Calu3 (cell line): ENCODE data around the gene RBM33. TPM values are rescaled to one million over a fixed set of nuclear protein-coding genes. Genes with fewer than 3 reads are reported as not detected.
"Not testable (repeated sequence)": the region's sequence is repeated elsewhere in the genome, so short reads cannot be mapped to it uniquely, and the experiment has no call there.

Source experiments
- BruUV-seq: library from RNA; stranded (reverse); fragments of 400-500 nt; replicated peaks from 2 replicates; lab custom pipeline; 2021; lab: Mats Ljungman, UMichigan
- CTCF ChIA-PET: fragments of 300-600 bp; sonication (Branson Sonifier 250); formaldehyde crosslinking; loops from one replicate; lab custom pipeline; 2022; ENCODE audit warnings: antibody characterized with exemption; lab: Charles Lee
- DNase-seq: peaks from one replicate; pipeline ENCODE4 v3.0.0; 2022
- H3K27ac Mint-ChIP-seq: one replicate; pipeline ENCODE4 v1.8.0; 2022; ENCODE audit warnings: mixed read lengths; ENCODE audit not compliant: unreplicated experiment
- H3K27me3 Mint-ChIP-seq: one replicate; pipeline ENCODE4 v1.8.0; 2022; ENCODE audit warnings: mixed read lengths; ENCODE audit not compliant: unreplicated experiment
- H3K36me3 Mint-ChIP-seq: one replicate; pipeline ENCODE4 v1.8.0; 2022; ENCODE audit warnings: mild to moderate bottlenecking, moderate library complexity, mixed read lengths; ENCODE audit not compliant: insufficient read depth, unreplicated experiment
- H3K4me1 Mint-ChIP-seq: one replicate; pipeline ENCODE4 v1.8.0; 2022; ENCODE audit warnings: mild to moderate bottlenecking, low read depth, mixed read lengths; ENCODE audit not compliant: unreplicated experiment
- H3K4me3 Mint-ChIP-seq: one replicate; pipeline ENCODE4 v1.8.0; 2022; ENCODE audit warnings: mild to moderate bottlenecking, low read depth, moderate library complexity, mixed read lengths; ENCODE audit not compliant: unreplicated experiment
- H3K9me3 Mint-ChIP-seq: one replicate; pipeline ENCODE4 v1.8.0; 2022; ENCODE audit warnings: low read depth, mixed read lengths; ENCODE audit not compliant: unreplicated experiment
- intact Hi-C: fragments of 100-400 bp; cut with micrococcal nuclease; formaldehyde crosslinking; loops from one replicate; pipeline ENCODE4 v1.10.0; 2022; ENCODE audit not compliant: unreplicated experiment
- total RNA-seq: library from RNA; stranded (reverse); gene quantifications from 2 replicates; pipeline ENCODE4 v1.2.3, GENCODE V29; 2022
- TF ChIP-seq, protein P1 (sequence below): fragments of 200-600 bp; IDR thresholded peaks from one replicate; pipeline ENCODE4 v1.8.0; 2022; ENCODE audit warnings: antibody characterized with exemption; ENCODE audit not compliant: unreplicated experiment

The RBM33 gene
- total RNA-seq, 1 experiment from 2014 or later = 82.9 TPM

DNA sequence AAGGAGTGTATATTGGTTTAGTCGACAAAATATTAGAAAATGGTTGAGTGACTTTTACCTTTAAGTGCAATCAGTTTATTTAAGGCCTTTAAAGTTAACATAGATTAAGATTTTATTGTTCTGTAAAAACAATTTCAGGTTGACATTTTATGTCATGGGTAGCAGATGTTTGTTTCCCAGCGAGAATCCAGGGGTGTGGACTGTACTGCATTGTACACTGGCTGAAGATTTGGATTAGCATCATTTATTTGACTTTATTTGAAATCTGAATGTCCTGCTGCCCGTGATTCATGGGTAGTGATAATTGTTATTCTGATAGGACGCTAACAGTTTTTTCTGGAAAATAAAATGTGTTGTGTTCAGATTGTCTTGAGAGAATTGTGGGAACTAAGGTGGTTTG lies 39.3 kb downstream of the RBM33 start:
- H3K27me3 Mint-ChIP-seq = no peaks in the 10 kb centered on the region
- CTCF ChIA-PET = no interaction called here
- peaks cover 36% of the 10 kb centered on the region for H3K36me3 Mint-ChIP-seq
- TF ChIP-seq, protein P1, sequence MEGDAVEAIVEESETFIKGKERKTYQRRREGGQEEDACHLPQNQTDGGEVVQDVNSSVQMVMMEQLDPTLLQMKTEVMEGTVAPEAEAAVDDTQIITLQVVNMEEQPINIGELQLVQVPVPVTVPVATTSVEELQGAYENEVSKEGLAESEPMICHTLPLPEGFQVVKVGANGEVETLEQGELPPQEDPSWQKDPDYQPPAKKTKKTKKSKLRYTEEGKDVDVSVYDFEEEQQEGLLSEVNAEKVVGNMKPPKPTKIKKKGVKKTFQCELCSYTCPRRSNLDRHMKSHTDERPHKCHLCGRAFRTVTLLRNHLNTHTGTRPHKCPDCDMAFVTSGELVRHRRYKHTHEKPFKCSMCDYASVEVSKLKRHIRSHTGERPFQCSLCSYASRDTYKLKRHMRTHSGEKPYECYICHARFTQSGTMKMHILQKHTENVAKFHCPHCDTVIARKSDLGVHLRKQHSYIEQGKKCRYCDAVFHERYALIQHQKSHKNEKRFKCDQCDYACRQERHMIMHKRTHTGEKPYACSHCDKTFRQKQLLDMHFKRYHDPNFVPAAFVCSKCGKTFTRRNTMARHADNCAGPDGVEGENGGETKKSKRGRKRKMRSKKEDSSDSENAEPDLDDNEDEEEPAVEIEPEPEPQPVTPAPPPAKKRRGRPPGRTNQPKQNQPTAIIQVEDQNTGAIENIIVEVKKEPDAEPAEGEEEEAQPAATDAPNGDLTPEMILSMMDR = no peak
- H3K4me3 Mint-ChIP-seq = no peak overlapping the region
- DNase-seq = no peak
- intact Hi-C loops = no loop called here
- BruUV-seq = no TSS peak
- H3K4me1 Mint-ChIP-seq = peaks cover 15% of the 10 kb centered on the region
- H3K27ac Mint-ChIP-seq = no peak overlapping the region
- no peaks in the 10 kb centered on the region for H3K9me3 Mint-ChIP-seq

DNA sequence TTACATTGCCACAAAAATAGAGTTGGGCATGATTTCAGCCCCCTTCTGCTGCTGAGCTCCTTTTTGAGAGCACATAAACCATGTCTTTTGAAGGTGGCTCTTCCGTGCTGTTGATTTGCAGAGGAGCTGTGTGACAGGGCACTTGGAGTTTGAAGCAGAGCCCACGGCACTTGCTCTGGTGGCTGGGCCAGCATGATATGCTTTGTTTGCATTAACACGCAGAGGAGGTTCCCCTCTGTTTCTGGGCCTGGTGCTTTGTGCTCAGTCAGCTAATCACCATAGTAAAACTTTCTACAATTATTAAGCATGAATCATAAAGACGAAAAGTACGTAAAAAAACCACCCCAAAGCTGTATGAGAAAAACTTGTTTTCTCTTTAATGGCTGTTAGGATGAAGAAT lies 40.1 kb downstream of the RBM33 start:
- intact Hi-C loops = no loop called here
- Mint-ChIP-seq H3K9me3 (no peaks in the 10 kb centered on the region), H3K4me1 (peaks cover 15% of the 10 kb centered on the region), H3K27me3 (no peaks in the 10 kb centered on the region), H3K36me3 (peaks cover 32% of the 10 kb centered on the region), H3K27ac (no peak overlapping the region), H3K4me3 (no peak overlapping the region)
- CTCF ChIA-PET = no interaction called here
- TF ChIP-seq, protein P1 = no peak
- no TSS peak for BruUV-seq
- DNase-seq = no peak

DNA sequence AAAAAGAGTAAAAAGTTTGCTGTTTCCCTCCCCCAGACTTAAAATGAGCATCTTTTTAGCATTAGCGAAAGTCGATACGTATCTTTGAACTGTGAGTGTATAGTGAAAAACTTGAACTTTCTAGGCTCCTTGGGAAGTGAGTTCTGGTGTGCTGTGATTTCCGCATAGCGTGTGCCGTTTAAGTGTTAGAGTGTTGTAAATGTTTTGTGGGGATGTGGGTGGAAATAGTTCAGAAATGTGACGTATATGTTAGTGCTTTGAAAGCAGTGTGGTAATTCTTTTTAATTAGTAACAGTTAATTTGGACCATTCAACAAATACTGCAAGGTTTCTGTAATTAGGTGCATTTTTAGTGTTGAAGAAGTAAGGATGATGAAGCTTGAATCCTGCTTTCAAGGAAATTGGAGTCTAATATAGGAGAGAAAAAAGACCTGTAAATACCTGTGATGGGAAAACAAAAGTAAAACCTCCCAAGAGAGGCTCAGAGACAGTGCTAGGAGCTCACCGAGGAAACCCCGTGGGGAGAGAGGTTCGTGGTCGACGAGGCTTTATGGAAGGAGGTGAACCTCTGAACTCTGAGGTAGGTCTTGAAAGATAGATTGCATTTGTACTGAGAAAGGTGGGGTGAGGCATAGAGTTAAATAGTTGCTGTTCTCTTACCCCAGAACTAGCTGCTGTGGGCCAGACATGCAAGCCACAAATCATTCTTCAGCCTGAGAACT lies 40.8 kb downstream of the RBM33 start:
- CTCF ChIA-PET = no interaction called here
- Mint-ChIP-seq H3K27me3 (no peaks in the 10 kb centered on the region), H3K4me1 (peaks cover 14% of the 10 kb centered on the region), H3K9me3 (peaks cover 2% of the 10 kb centered on the region), H3K4me3 (no peak overlapping the region), H3K27ac (no peak overlapping the region), H3K36me3 (peaks cover 36% of the 10 kb centered on the region)
- intact Hi-C loops = no loop called here
- TF ChIP-seq, protein P1 = no peak
- DNase-seq = no peak
- BruUV-seq = no TSS peak

DNA sequence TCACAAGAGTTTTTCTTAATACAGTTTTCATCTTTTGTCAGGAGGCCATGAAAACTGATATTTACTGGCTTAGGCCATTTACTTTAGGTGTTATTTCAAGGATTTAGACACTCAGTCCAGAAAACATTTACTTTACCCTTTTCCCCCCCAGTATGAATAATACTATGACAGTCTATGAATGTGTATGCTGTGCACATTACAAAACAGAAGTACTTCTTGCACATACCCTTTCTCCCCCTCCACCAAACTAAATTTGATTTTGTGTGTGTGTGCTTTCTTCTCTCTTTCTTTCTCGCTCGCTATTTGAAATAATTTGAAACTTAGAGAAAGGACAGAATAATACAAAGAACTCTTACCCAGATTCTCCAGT lies 41.3 kb downstream of the RBM33 start:
- H3K9me3 Mint-ChIP-seq = peaks cover 2% of the 10 kb centered on the region
- H3K4me3 Mint-ChIP-seq = no peak overlapping the region
- peaks cover 11% of the 10 kb centered on the region for H3K4me1 Mint-ChIP-seq
- H3K36me3 Mint-ChIP-seq = peaks cover 33% of the 10 kb centered on the region
- TF ChIP-seq, protein P1 = no peak
- H3K27ac Mint-ChIP-seq = no peak overlapping the region
- DNase-seq = no peak
- intact Hi-C loops = no loop called here
- CTCF ChIA-PET = no interaction called here
- no peaks in the 10 kb centered on the region for H3K27me3 Mint-ChIP-seq
- BruUV-seq = no TSS peak

DNA sequence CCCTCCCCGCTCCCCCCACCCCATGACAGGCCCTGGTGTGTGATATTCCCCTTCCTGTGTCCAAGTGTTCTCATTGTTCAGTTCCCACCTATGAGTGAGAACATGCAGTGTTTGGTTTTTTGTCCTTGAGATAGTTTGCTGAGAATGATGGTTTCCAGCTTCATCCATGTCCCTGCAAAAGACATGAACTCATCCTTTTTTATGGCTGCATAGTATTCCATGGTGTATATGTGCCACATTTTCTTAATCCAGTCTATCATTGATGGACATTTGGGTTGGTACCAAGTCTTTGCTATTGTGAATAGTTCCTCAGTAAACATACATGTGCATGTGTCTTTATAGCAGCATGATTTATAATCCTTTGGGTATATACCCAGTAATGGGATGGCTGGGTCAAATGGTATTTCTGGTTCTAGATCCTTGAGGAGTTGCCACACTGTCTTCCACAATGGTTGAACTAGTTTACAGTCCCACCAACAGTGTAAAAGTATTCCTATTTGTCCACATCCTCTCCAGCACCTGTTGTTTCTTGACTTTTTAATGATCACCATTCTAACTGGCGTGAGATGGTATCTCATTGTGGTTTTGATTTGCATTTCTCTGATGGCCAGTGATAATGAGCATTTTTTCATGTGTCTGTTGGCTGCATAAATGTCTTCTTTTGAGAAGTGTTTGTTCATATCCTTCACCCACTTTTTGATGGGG lies 42.3 kb downstream of the RBM33 start:
- H3K27me3 Mint-ChIP-seq, H3K4me1 Mint-ChIP-seq, CTCF ChIA-PET, H3K27ac Mint-ChIP-seq, DNase-seq, H3K9me3 Mint-ChIP-seq, BruUV-seq, H3K4me3 Mint-ChIP-seq, intact Hi-C loops: not testable (repeated sequence)
- peaks cover 28% of the 10 kb centered on the region for H3K36me3 Mint-ChIP-seq

DNA sequence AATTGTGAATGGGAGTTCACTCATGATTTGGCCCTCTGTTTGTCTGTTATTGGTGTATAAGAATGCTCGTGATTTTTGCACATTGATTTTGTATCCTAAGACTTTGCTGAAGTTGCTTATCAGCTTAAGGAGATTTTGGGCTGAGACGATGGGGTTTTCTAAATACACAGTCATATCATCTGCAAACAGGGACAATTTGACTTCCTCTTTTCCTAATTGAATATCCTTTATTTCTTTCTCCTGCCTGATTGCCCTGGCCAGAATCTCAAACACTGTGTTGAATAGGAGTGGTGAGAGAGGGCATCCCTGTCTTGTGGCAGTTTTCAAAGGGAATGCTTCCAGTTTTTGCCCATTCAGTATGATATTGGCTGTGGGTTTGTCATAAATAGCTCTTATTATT lies 43.8 kb downstream of the RBM33 start:
- H3K4me1 Mint-ChIP-seq, DNase-seq, H3K9me3 Mint-ChIP-seq, H3K27ac Mint-ChIP-seq, BruUV-seq, H3K4me3 Mint-ChIP-seq, H3K27me3 Mint-ChIP-seq, intact Hi-C loops, CTCF ChIA-PET: not testable (repeated sequence)
- peaks cover 21% of the 10 kb centered on the region for H3K36me3 Mint-ChIP-seq

DNA sequence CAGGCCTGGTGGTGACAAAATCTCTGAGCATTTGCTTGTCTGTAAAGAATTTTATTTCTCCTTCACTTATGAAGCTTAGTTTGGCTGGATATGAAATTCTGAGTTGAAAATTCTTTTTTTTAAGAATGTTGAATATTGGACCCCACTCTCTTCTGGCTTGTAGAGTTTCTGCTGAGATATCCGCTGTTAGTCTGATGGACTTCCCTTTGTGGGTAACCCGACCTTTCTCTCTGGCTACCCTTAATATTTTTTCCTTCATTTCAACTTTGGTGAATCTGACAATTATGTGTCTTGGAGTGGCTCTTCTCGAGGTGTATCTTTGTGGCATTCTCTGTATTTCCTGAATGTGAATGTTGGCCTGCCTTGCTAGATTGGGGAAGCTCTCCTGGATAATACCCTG lies 46.2 kb downstream of the RBM33 start:
- H3K27ac Mint-ChIP-seq, H3K4me3 Mint-ChIP-seq, BruUV-seq, H3K9me3 Mint-ChIP-seq, CTCF ChIA-PET, H3K27me3 Mint-ChIP-seq, DNase-seq: not testable (repeated sequence)
- Mint-ChIP-seq H3K36me3 (peaks cover 10% of the 10 kb centered on the region), H3K4me1 (peaks cover 10% of the 10 kb centered on the region)
- intact Hi-C loops = loop anchor here (5.0 kb wide), 1 partner anchor 38 kb away; no protein-coding TSS in a partner anchor
